Fibroblast of lung (primary cell): Measurements from ENCODE around the gene NR5A1. TPM values are rescaled to one million over a fixed set of nuclear protein-coding genes. Genes with fewer than 3 reads are reported as not detected.

Experiments
- DNase-seq, 2 donors: peaks; one replicate each; pipeline versions ENCODE4 v3.0.0 to v3.0.0-alpha.2; 2010; ENCODE audit warnings: low read depth in 2 of 2
- H2AFZ ChIP-seq: 2 replicates; pipeline ENCODE4 v1.5.1; 2012; ENCODE audit warnings: low read length, control low read depth, inconsistent platforms
- H3K27ac ChIP-seq: 2 replicates; pipeline ENCODE4 v1.5.1; 2011; ENCODE audit warnings: low read length, control low read depth; ENCODE audit not compliant: insufficient read depth
- H3K27me3 ChIP-seq: 2 replicates; pipeline ENCODE4 v1.5.1; 2011; ENCODE audit warnings: mild to moderate bottlenecking, low read length; ENCODE audit not compliant: control insufficient read depth, insufficient read depth
- H3K36me3 ChIP-seq: 2 replicates; pipeline ENCODE4 v1.5.1; 2011; ENCODE audit warnings: low read length; ENCODE audit not compliant: control insufficient read depth, insufficient read depth
- H3K4me1 ChIP-seq: 2 replicates; pipeline ENCODE4 v1.5.1; 2011; ENCODE audit warnings: low read length; ENCODE audit not compliant: control insufficient read depth, insufficient read depth; ENCODE audit errors: extremely low read depth
- H3K4me2 ChIP-seq: 2 replicates; pipeline ENCODE4 v1.5.1; 2011; ENCODE audit warnings: low read length, control low read depth; ENCODE audit not compliant: insufficient read depth; ENCODE audit errors: extremely low read depth
- H3K4me3 ChIP-seq, 4 experiments: fragments of 200-600 bp in 1 of 4; sonication (generic) in 1 of 4; replicated peaks in 1 of 4; 2 replicates each; pipeline ENCODE4 v1.5.1; 2011 to 2016; ENCODE audit warnings: low read length in 4 of 4, low read depth in 3 of 4, mild to moderate bottlenecking in 3 of 4, control low read depth in 2 of 4, inconsistent platforms in 1 of 4, mixed read lengths in 1 of 4; ENCODE audit not compliant: insufficient read depth in 1 of 4; ENCODE audit errors: control extremely low read depth in 1 of 4
- H3K79me2 ChIP-seq: 2 replicates; pipeline ENCODE4 v1.5.1; 2012; ENCODE audit warnings: mild to moderate bottlenecking, low read length, inconsistent platforms; ENCODE audit not compliant: control insufficient read depth, insufficient read depth
- H3K9ac ChIP-seq: 2 replicates; pipeline ENCODE4 v1.5.1; 2011; ENCODE audit warnings: mild to moderate bottlenecking, low read length, control low read depth; ENCODE audit not compliant: insufficient read depth
- H3K9me3 ChIP-seq: 2 replicates; pipeline ENCODE4 v1.5.1; 2012; ENCODE audit warnings: low read depth, low read length; ENCODE audit not compliant: control insufficient read depth, insufficient read depth
- H4K20me1 ChIP-seq: 2 replicates; pipeline ENCODE4 v1.5.1; 2011; ENCODE audit warnings: low read length; ENCODE audit not compliant: control insufficient read depth, insufficient read depth; ENCODE audit errors: extremely low read depth
- CTCF ChIP-seq, 2 donors: IDR thresholded peaks in 1 of 2; conservative IDR thresholded peaks in 1 of 2; 1 replicate in 1 of 2; 2 replicates in 1 of 2; pipeline ENCODE4 v1.5.1; 2011 to 2012; ENCODE audit warnings: low read length in 2 of 2, control low read depth in 1 of 2, inconsistent platforms in 1 of 2, low read depth in 1 of 2, mild to moderate bottlenecking in 1 of 2
- EZH2 ChIP-seq: IDR thresholded peaks from 2 replicates; pipeline ENCODE4 v1.5.1; 2012; ENCODE audit warnings: low read length, control low read depth, mild to moderate bottlenecking; ENCODE audit errors: missing control alignments
- polyA plus RNA-seq, 2 donors: library from polyadenylated mRNA; depleted of rRNA in 1 of 2; stranded (reverse) in 1 of 2; unstranded in 1 of 2; fragments of >200 nt; gene quantifications; 2 replicates each; pipeline ENCODE4 v1.2.1, GENCODE V29; 2011 to 2012; ENCODE audit warnings: missing spikeins in 1 of 2
- total RNA-seq: library from RNA; depleted of rRNA; stranded (reverse); fragments of >200 nt; gene quantifications from 2 replicates; pipeline ENCODE4 v1.2.1, GENCODE V29; 2014

NR5A1 gene
- total and polyA plus RNA-seq, 2 donors (not counting 1 experiment from before 2014, with no cell fraction given) = not detected

GRCh38 chr9:124505901-124506346, 1.3 kb downstream of the NR5A1 start:
- H3K4me1 ChIP-seq = no peaks in the 10 kb centered on the region
- H3K27ac ChIP-seq = no peak overlapping the region
- H3K36me3 ChIP-seq = no peaks in the 10 kb centered on the region
- no peaks in the 10 kb centered on the region for H4K20me1 ChIP-seq
- peaks cover 47% of the 10 kb centered on the region for H3K27me3 ChIP-seq
- H3K4me3 ChIP-seq = no peak overlapping the region
- no peak overlapping the region for H3K9ac ChIP-seq
- no peak for TF ChIP-seq CTCF (conservative IDR thresholded peaks at IDR 0.05 in 1 of 2, IDR thresholded peaks at IDR 0.05 in 1 of 2; ENCODE audit: low read depth in 1 of 2, low read length in 2 of 2)
- no peak for TF ChIP-seq EZH2
- no peak overlapping the region for H3K4me2 ChIP-seq
- H3K9me3 ChIP-seq = no peaks in the 10 kb centered on the region
- DNase-seq = no peak
- H3K79me2 ChIP-seq = no peaks in the 10 kb centered on the region
- no peak overlapping the region for H2AFZ ChIP-seq

GRCh38 chr9:124505006-124505900, 1.9 kb downstream of the NR5A1 start:
- Histone ChIP-seq H4K20me1 (no peaks in the 10 kb centered on the region), H3K4me1 (no peaks in the 10 kb centered on the region), H3K9ac (no peak overlapping the region), H3K36me3 (no peaks in the 10 kb centered on the region), H3K9me3 (no peaks in the 10 kb centered on the region), H3K27me3 (peaks cover 49% of the 10 kb centered on the region), H3K27ac (no peak overlapping the region), H3K79me2 (no peaks in the 10 kb centered on the region), H3K4me3 (no peak overlapping the region), H3K4me2 (no peak overlapping the region), H2AFZ (no peak overlapping the region)
- TF ChIP-seq EZH2 = peak; percentile 99
- no peak for TF ChIP-seq CTCF (conservative IDR thresholded peaks at IDR 0.05 in 1 of 2, IDR thresholded peaks at IDR 0.05 in 1 of 2; ENCODE audit: low read depth in 1 of 2, low read length in 2 of 2)
- no peak for DNase-seq

GRCh38 chr9:124504530-124505005, 2.6 kb downstream of the NR5A1 start:
- no peak overlapping the region for H3K27ac ChIP-seq
- H3K9me3 ChIP-seq = no peaks in the 10 kb centered on the region
- no peak overlapping the region for H3K4me2 ChIP-seq
- no peak overlapping the region for H2AFZ ChIP-seq
- H3K27me3 ChIP-seq = peaks cover 49% of the 10 kb centered on the region
- H3K36me3 ChIP-seq = no peaks in the 10 kb centered on the region
- DNase-seq = no peak
- no peaks in the 10 kb centered on the region for H3K4me1 ChIP-seq
- H3K4me3 ChIP-seq = no peak overlapping the region
- H3K9ac ChIP-seq = no peak overlapping the region
- H4K20me1 ChIP-seq = no peaks in the 10 kb centered on the region
- TF ChIP-seq EZH2 = no peak
- no peak for TF ChIP-seq CTCF (conservative IDR thresholded peaks at IDR 0.05 in 1 of 2, IDR thresholded peaks at IDR 0.05 in 1 of 2; ENCODE audit: low read depth in 1 of 2, low read length in 2 of 2)
- no peaks in the 10 kb centered on the region for H3K79me2 ChIP-seq
